Measurements from ENCODE around the gene ZNF783. TPM values are rescaled to one million over a fixed set of nuclear protein-coding genes. Genes with fewer than 3 reads are reported as not detected.
"Not testable (repeated sequence)": the region's sequence is repeated elsewhere in the genome, so short reads cannot be mapped to it uniquely, and the experiment has no call there.

Gene ZNF783
- total RNA-seq, 1 donor from 2014 or later = 19.0 TPM

GRCh38 chr7:149225106-149225505 lies 36.9 kb upstream of the ZNF783 start:
- H3K36me3 Mint-ChIP-seq (ENCODE audit: low read depth) = peaks cover 13% of the 10 kb centered on the region
- H3K4me3 Mint-ChIP-seq (ENCODE audit: unreplicated experiment) = no peak overlapping the region
- H3K4me1 Mint-ChIP-seq (ENCODE audit: low read depth) = peaks cover 3% of the 10 kb centered on the region
- H3K9me3 Mint-ChIP-seq (ENCODE audit: low read depth) = no peaks in the 10 kb centered on the region
- no peak overlapping the region for H3K27ac Mint-ChIP-seq (ENCODE audit: unreplicated experiment)
- H3K27me3 Mint-ChIP-seq (ENCODE audit: low read depth) = no peaks in the 10 kb centered on the region
- TF ChIP-seq CTCF (IDR thresholded peaks at IDR 0.05) = no peak
- no peak for DNase-seq (ENCODE audit: low spot score)

DNA sequence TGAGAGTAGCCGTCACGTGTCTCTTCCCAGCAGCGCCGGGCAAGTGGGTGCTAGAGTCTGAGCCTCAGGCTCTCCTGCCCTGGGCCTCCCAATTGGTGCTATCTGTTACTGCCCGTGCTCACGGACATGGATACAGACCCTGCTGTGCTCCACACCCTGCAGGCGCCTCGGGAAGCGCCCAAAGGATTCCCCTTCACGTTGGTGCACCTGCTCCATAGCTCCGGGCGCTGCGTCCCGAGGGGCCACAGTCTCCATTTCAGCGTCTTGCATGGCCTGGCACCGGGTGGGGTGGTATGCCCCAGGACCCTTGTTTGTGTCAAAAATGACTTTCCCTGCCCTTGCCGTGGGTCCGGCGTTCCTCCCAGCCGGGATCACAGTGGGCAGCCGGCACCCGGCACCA lies 36.3 kb upstream of the ZNF783 start:
- no peak for TF ChIP-seq CTCF (IDR thresholded peaks at IDR 0.05)
- H3K4me1 Mint-ChIP-seq (ENCODE audit: low read depth) = no peaks in the 10 kb centered on the region
- H3K4me3 Mint-ChIP-seq (ENCODE audit: unreplicated experiment) = no peak overlapping the region
- H3K9me3 Mint-ChIP-seq (ENCODE audit: low read depth) = no peaks in the 10 kb centered on the region
- no peak for DNase-seq (ENCODE audit: low spot score)
- no peak overlapping the region for H3K27ac Mint-ChIP-seq (ENCODE audit: unreplicated experiment)
- peaks cover 11% of the 10 kb centered on the region for H3K36me3 Mint-ChIP-seq (ENCODE audit: low read depth)
- H3K27me3 Mint-ChIP-seq (ENCODE audit: low read depth) = no peaks in the 10 kb centered on the region

GRCh38 chr7:149226366-149226765 lies 35.6 kb upstream of the ZNF783 start:
- not testable (repeated sequence) for H3K36me3 Mint-ChIP-seq (ENCODE audit: low read depth); DNase-seq (ENCODE audit: low spot score); H3K4me1 Mint-ChIP-seq (ENCODE audit: low read depth); H3K27ac Mint-ChIP-seq (ENCODE audit: unreplicated experiment); H3K4me3 Mint-ChIP-seq (ENCODE audit: unreplicated experiment); H3K27me3 Mint-ChIP-seq (ENCODE audit: low read depth); H3K9me3 Mint-ChIP-seq (ENCODE audit: low read depth)

GRCh38 chr7:149226840-149227494 lies 35.0 kb upstream of the ZNF783 start:
- no peak for DNase-seq (ENCODE audit: low spot score)

DNA sequence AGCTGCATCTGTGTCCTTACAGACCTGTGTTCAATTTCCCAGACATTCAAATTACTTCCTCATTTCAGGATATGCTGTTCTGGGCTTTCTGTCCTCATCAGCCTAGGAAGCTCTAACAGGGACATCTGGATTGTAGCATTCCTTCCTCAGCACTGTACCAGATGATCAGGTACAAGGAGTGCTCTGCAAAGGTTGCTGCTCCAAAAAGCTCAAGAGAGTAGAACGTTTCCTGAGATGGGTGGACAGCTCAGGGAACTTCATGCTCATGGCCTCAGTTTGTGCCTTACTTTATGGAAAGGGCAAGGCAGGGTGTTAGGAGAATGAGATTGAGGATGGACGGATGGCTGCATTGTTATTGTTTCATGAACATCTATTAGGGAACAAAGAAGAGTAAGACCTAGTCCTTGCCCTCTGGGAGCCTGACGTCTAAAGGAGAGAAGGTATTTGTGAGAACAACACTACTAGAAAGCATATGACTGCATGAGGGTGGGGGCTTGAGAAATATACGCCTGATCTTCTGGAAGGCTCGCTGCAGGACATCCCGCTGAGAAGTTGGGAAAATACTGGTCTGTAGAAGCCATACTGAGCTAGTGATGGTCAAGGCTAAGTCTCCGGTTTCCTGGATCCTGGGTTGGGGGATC lies 33.0 kb upstream of the ZNF783 start:
- Mint-ChIP-seq H3K4me3 (ENCODE audit: unreplicated experiment) (no peak overlapping the region), H3K36me3 (ENCODE audit: low read depth) (peaks cover 4% of the 10 kb centered on the region), H3K27ac (ENCODE audit: unreplicated experiment) (no peak overlapping the region), H3K4me1 (ENCODE audit: low read depth) (peaks cover 12% of the 10 kb centered on the region), H3K9me3 (ENCODE audit: low read depth) (no peaks in the 10 kb centered on the region), H3K27me3 (ENCODE audit: low read depth) (no peaks in the 10 kb centered on the region)
- no peak for DNase-seq (ENCODE audit: low spot score)
- TF ChIP-seq CTCF (IDR thresholded peaks at IDR 0.05) = no peak

More at GRCh38 chr7:149226840-149227494, 35.0 kb upstream of the ZNF783 start:
- Mint-ChIP-seq H3K9me3 (ENCODE audit: low read depth) (no peaks in the 10 kb centered on the region), H3K4me3 (ENCODE audit: unreplicated experiment) (no peak overlapping the region), H3K27me3 (ENCODE audit: low read depth) (no peaks in the 10 kb centered on the region), H3K27ac (ENCODE audit: unreplicated experiment) (no peak overlapping the region), H3K36me3 (ENCODE audit: low read depth) (peaks cover 4% of the 10 kb centered on the region), H3K4me1 (ENCODE audit: low read depth) (no peaks in the 10 kb centered on the region)
- no peak for TF ChIP-seq CTCF (IDR thresholded peaks at IDR 0.05)

DNA sequence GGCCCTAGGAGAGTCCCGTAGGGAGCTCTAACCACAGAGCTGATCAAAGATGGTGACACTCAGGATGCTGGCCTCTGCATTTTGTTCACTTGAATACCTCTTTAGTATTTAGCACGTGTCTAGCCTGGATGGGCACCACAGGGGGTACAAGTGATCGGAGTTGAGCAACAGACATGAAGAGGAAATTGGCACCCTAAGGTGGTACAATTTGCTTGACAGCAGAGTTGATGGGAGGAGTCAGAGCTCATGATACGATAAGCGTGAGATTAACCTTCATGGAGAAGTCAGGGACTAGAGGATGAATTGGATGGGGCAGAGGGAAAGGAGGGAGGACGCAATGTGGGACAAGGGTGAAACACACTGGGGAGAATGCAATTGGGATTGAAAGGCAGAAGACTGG lies 32.5 kb upstream of the ZNF783 start:
- TF ChIP-seq CTCF (IDR thresholded peaks at IDR 0.05) = no peak
- Mint-ChIP-seq H3K27me3 (ENCODE audit: low read depth) (no peaks in the 10 kb centered on the region), H3K9me3 (ENCODE audit: low read depth) (no peaks in the 10 kb centered on the region), H3K4me3 (ENCODE audit: unreplicated experiment) (no peak overlapping the region), H3K36me3 (ENCODE audit: low read depth) (peaks cover 4% of the 10 kb centered on the region), H3K27ac (ENCODE audit: unreplicated experiment) (no peak overlapping the region), H3K4me1 (ENCODE audit: low read depth) (peaks cover 15% of the 10 kb centered on the region)
- DNase-seq (ENCODE audit: low spot score) = peak; percentile 27
